HepG2 (cell line): ENCODE results near the gene PP2D1. TPM values are rescaled to one million over a fixed set of nuclear protein-coding genes. Genes with fewer than 3 reads are reported as not detected.

Experiments
- ATF7-NPFF ChIP-seq: sonication (generic); formaldehyde crosslinking; IDR thresholded peaks from 2 replicates; pipeline ENCODE4 v1.8.1; 2023; ENCODE audit warnings: mild to moderate bottlenecking, low read depth, missing genetic modification reagents, moderate library complexity
- BCLAF1 ChIP-seq: fragments of 450-650 bp; IDR thresholded peaks from 2 replicates; pipeline ENCODE4 v1.6.1; 2017; ENCODE audit warnings: mild to moderate bottlenecking
- BRCA1 ChIP-seq: sonication (generic); formaldehyde crosslinking; IDR thresholded peaks from 2 replicates; pipeline ENCODE4 v1.4.0; 2020; ENCODE audit warnings: missing genetic modification reagents
- KDM1A ChIP-seq: IDR thresholded peaks from 2 replicates; pipeline ENCODE4 v1.6.1; 2016; ENCODE audit warnings: missing compliant biosample characterization
- MLLT10 ChIP-seq: sonication (generic); formaldehyde crosslinking; IDR thresholded peaks from 2 replicates; pipeline ENCODE4 v1.4.0; 2020; ENCODE audit warnings: missing genetic modification reagents
- MNT ChIP-seq: fragments of 450-650 bp; IDR thresholded peaks from 2 replicates; pipeline ENCODE4 v1.6.1; 2016
- MZF1 ChIP-seq: sonication (generic); formaldehyde crosslinking; IDR thresholded peaks from 2 replicates; pipeline ENCODE4 v1.8.1; 2023; ENCODE audit warnings: mild to moderate bottlenecking, missing genetic modification reagents, borderline replicate concordance
- NFE2L2 ChIP-seq: fragments of 150-350 bp; IDR thresholded peaks from 2 replicates; pipeline ENCODE4 v1.6.1; 2014; ENCODE audit warnings: low read length
- POGZ ChIP-seq: sonication (generic); formaldehyde crosslinking; IDR thresholded peaks from 2 replicates; pipeline ENCODE4 v1.4.0; 2020; ENCODE audit warnings: mild to moderate bottlenecking, missing genetic modification reagents
- PTBP1 ChIP-seq: fragments of 200-400 bp; formaldehyde crosslinking; IDR thresholded peaks from 2 replicates; pipeline ENCODE4 v1.6.1; 2018; ENCODE audit warnings: low read length, low read depth; ENCODE audit not compliant: poor library complexity, severe bottlenecking
- SP2 ChIP-seq: sonication (generic); formaldehyde crosslinking; IDR thresholded peaks from 2 replicates; pipeline ENCODE4 v1.5.1; 2020; ENCODE audit warnings: mild to moderate bottlenecking, missing genetic modification reagents
- SP5 ChIP-seq: IDR thresholded peaks from 2 replicates; pipeline ENCODE4 v1.6.1; 2016; ENCODE audit warnings: low read depth, borderline replicate concordance
- THAP11 ChIP-seq: IDR thresholded peaks from 2 replicates; pipeline ENCODE4 v1.6.1; 2016; ENCODE audit warnings: missing biosample characterization, missing genetic modification reagents
- ZFP36L1 ChIP-seq: sonication (generic); formaldehyde crosslinking; IDR thresholded peaks from 2 replicates; pipeline ENCODE4 v1.8.0; 2022; ENCODE audit warnings: mild to moderate bottlenecking, missing genetic modification reagents, moderate library complexity
- ZMAT3 ChIP-seq: sonication (generic); formaldehyde crosslinking; conservative IDR thresholded peaks from 2 replicates; pipeline ENCODE4 v1.7.0; 2021; ENCODE audit warnings: missing genetic modification reagents
- ZNF276 ChIP-seq: sonication (generic); formaldehyde crosslinking; IDR thresholded peaks from 2 replicates; pipeline ENCODE4 v1.4.0; 2020; ENCODE audit warnings: mild to moderate bottlenecking, low read depth, missing genetic modification reagents
- ZNF562 ChIP-seq: sonication (generic); formaldehyde crosslinking; IDR thresholded peaks from 2 replicates; pipeline ENCODE4 v1.8.0; 2022; ENCODE audit warnings: missing genetic modification reagents, borderline replicate concordance
- ZNF572 ChIP-seq: sonication (generic); formaldehyde crosslinking; IDR thresholded peaks from 2 replicates; pipeline ENCODE4 v1.5.1; 2020; ENCODE audit warnings: mild to moderate bottlenecking, missing genetic modification reagents
- ZNF577 ChIP-seq: sonication (generic); formaldehyde crosslinking; IDR thresholded peaks from 2 replicates; pipeline ENCODE4 v1.4.0; 2020; ENCODE audit warnings: mild to moderate bottlenecking, low read depth, missing genetic modification reagents, borderline replicate concordance
- ZNF710 ChIP-seq: sonication (generic); formaldehyde crosslinking; IDR thresholded peaks from 2 replicates; pipeline ENCODE4 v1.5.0; 2020; ENCODE audit warnings: mild to moderate bottlenecking, missing genetic modification reagents, borderline replicate concordance
- ZNF737 ChIP-seq: sonication (generic); formaldehyde crosslinking; IDR thresholded peaks from 2 replicates; pipeline ENCODE4 v1.5.0; 2020; ENCODE audit warnings: missing genetic modification reagents, mild to moderate bottlenecking, borderline replicate concordance
- ZNF782 ChIP-seq: sonication (generic); formaldehyde crosslinking; IDR thresholded peaks from 2 replicates; pipeline ENCODE4 v1.4.0; 2020; ENCODE audit warnings: missing genetic modification reagents, mild to moderate bottlenecking, borderline replicate concordance
- polyA plus RNA-seq, 8 experiments: library from polyadenylated mRNA; depleted of rRNA in 3 of 8; stranded (reverse) in 7 of 8; unstranded in 1 of 8; fragments of >200 nt; fragmentation: Illumina TruSeq in 4 of 8; extraction: Trizol in 4 of 8; gene quantifications; 2 replicates each; pipeline versions ENCODE4 v1.2.1 to v1.2.3, GENCODE V29; 2011 to 2016; ENCODE audit warnings: low read depth in 4 of 8, missing spikeins in 1 of 8, mixed read lengths in 1 of 8; ENCODE audit not compliant: insufficient read depth in 1 of 8
- total RNA-seq, 5 experiments: library from RNA; depleted of rRNA; stranded (reverse); fragments of >200 nt; fragmentation: Illumina TruSeq; extraction: Trizol; gene quantifications; 2 replicates each; pipeline ENCODE4 v1.2.3, GENCODE V29; 2016; ENCODE audit warnings: low read depth in 1 of 5

Gene PP2D1
- total and polyA plus RNA-seq, 2 of the 13 experiments (the other 11 are each of a cell fraction or from before 2014, with no cell fraction given) = not detected

GRCh38 chr3:20041197-20041780 is 29.2 kb upstream of the PP2D1 start (continued):
- TF ChIP-seq BRCA1 (no peak), ZNF710 (no peak), THAP11 (peak; percentile 24; the same call in 1 of the 2 replicates), POGZ (0 out of 2 replicates have a peak, but pooled peaks have one; percentile 19), PTBP1 (no peak), ZNF276 (no peak), ZNF577 (CRISPR knock-in tag) (no peak), NFE2L2 (no peak), MLLT10 (CRISPR knock-in tag) (no peak), BCLAF1 (no peak), ZFP36L1 (CRISPR knock-in tag) (peak; percentile 42; the same call in 1 of the 2 replicates), ATF7-NPFF (CRISPR knock-in tag) (0 out of 2 replicates have a peak, but pooled peaks have one; percentile 9), MNT (peak; percentile 41; the same call in 1 of the 2 replicates), ZNF562 (CRISPR knock-in tag) (no peak), MZF1 (no peak), SP2 (no peak), ZMAT3 (CRISPR knock-in tag) (no peak), KDM1A (CRISPR knock-in tag) (no peak), ZNF782 (CRISPR knock-in tag) (no peak; the same call in 1 of the 2 replicates), SP5 (CRISPR knock-in tag) (peak; percentile 73; the same call in 1 of the 2 replicates), ZNF572 (CRISPR knock-in tag) (no peak), ZNF737 (CRISPR knock-in tag) (no peak)
